GM21723 (cell line): ENCODE results near the gene TFE3.

ENCODE experiments used
- ATAC-seq: cut with Tn5 transposase; IDR thresholded peaks from one replicate; pipeline ENCODE4 v1.9.1; 2021; ENCODE audit warnings: mild to moderate bottlenecking, moderate library complexity; ENCODE audit not compliant: unreplicated experiment

TFE3 gene, protein sequence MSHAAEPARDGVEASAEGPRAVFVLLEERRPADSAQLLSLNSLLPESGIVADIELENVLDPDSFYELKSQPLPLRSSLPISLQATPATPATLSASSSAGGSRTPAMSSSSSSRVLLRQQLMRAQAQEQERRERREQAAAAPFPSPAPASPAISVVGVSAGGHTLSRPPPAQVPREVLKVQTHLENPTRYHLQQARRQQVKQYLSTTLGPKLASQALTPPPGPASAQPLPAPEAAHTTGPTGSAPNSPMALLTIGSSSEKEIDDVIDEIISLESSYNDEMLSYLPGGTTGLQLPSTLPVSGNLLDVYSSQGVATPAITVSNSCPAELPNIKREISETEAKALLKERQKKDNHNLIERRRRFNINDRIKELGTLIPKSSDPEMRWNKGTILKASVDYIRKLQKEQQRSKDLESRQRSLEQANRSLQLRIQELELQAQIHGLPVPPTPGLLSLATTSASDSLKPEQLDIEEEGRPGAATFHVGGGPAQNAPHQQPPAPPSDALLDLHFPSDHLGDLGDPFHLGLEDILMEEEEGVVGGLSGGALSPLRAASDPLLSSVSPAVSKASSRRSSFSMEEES

DNA sequence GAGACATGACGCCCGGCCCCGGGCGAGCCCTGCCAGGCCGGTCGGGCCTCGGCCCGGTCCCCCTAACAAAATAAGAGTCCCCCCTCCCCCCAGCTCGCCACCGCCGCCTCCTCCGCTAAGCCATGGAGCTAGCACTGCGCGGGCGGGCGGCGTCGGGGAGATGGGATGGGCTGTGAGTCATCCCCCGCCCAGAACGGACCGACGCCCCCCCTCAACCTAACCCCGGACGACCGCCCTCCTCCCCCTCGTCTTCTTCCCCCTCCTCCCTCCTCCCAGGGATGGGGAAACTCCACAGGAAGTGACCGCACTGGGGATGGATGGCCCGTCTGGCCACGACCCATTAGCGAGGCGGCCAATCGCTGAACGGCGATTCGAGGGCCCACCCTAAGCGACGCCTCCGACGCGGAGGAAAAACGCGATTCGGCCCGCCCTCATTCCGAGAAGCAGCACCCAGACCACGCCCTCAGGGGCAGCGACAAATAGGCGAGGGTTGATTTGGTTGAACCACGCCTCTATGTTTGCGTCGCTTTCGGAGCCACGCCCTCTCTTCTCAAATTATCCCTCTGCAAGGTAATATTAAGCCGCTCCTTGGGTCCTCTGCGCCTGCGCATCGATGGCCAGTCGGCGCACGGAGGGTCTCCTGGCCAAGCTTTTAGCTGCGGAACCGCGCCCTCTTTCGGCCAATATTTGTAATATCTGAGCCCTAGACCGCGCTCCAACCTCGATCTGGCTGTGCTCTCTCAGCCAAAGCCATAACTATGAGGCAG is at the start of gene TFE3:
Gene TFE3, minus strand, starts transcription at position 138 of the 767 bp plus-strand sequence. Its CDS starts 131 bp downstream, at position 7.
- ATAC-seq = peak; percentile 91

- ATAC-seq = no peak
Observed at GRCh38 chrX:49089553-49089952, 46.4 kb upstream of the TFE3 start.

GRCh38 chrX:49082271-49082871 is 39.2 kb upstream of the TFE3 start:
- ATAC-seq = no peak

- ATAC-seq = peak; percentile 83
Observed at GRCh38 chrX:49079489-49080428, 36.6 kb upstream of the TFE3 start, which contains the start of gene WDR45. WDR45 (minus strand) TSS chrX:49079887; CDS start chrX:49078095, 1,792 bp downstream.

GRCh38 chrX:49077941-49078340 is 34.8 kb upstream of the TFE3 start:
- no peak for ATAC-seq

DNA sequence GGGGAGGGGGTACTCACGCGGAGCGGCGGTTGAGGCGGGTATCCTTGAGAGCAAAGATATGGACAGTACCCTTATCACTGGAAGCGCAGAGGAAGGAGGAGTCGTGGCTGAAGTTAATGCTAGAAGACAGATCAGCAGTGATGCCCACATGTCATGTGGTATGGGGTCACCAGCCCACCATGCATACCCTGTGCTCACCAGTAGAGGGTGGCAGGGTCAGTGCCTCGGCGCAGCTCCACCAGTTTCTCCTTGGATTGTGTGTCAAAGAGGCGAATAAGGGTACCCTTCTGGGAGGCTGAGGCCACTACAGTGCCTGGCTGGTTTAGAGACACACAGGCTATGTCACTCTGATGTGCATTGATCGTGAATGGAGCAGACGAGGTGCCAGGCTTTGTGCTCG is 32.2 kb upstream of the TFE3 start:
- ATAC-seq = no peak

DNA sequence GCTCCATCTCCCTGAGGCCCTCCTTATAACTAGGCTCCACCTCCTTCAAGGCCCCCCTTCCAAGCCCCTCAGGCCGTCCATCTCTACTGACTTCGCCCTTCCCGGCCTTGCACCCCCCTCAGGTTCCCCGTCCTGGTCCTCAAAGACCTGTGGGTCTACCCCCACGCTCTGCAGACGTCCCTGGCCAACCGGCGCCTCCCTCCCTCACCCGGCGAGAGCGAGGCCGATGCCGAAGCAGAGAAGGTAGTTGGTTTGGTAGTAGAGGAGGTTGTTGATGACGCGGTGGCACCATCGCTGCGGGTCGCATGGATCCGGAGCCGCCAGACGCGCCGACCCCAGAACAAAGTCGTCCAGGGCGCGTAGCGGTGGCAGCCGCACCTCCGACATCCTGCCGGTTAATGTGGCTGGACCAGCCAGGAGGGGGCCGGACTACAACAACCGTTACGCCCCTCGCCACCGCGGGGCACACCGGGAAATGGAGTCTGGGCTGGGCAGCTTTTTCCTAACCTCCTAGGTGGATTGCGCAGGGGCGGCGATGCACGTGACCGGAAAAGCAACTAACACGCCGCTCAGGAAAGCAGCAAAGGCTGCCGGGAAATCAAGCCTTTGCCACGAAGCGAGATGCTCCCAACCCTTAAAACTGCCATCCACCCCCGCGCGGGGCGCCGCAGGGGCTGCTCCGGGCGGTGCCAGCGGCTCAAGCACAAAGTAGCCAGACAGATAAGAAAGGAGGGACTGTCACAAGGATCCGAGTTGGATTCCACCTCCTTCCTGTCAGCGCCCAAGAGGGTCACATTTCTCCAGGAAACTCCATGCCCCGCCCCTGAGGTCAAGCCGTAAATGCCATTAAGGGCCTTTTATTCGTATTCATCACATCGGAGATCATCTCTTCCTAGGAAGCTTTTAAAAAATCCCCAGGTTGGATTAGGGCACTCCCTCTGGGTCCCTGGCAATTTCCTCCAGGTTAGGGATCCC is 30.7 kb upstream of the TFE3 start, which contains the start of gene PRAF2:
Gene PRAF2, minus strand, starts transcription at position 402 of the 975 bp plus-strand sequence. Its CDS starts 15 bp downstream, at position 387.
- peak; percentile 91 for ATAC-seq

GRCh38 chrX:49072712-49073095 is 29.5 kb upstream of the TFE3 start:
- ATAC-seq = no peak

DNA sequence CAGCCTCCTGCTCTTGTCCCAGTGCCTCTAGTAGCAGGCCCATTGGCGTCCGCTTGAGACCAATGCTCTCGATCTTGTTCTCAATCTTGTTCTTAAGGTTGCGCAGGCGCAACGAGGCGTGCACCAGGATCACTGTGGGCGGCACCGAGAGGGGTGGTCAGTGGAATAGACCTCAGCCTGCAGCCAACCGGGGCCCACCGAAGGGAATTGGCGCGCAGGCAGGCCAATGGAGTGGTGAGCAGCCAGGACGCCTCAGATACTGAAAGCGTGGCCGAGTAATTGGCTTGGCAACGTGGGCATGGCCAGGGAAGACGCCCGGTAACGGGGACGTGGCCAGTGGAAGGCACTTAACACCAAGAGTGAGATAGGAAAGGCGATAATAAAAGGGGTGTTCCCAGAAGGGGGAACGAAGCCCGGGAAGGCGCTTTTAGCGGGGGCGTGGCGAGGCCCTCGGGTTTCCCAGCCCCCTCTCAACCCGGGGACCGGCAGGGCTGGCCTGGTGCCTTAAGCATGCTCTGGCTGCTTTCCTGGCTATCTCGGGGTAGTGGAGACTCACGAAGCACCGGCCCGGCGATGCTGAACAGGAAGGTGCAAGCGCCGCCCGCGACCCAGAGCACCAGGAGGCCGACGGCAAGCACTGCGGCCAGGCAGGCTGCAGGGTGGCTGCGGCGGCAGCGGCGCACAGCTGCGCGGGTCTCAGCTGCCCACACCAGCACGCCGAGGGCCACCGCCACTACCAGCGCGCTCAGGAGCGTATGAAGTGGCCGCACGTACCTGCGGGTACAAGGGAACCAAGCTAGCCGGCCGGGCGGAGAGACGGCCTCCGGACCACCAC is 28.9 kb upstream of the TFE3 start:
- no peak for ATAC-seq

- no peak for ATAC-seq
Observed at GRCh38 chrX:49070988-49071387, 27.8 kb upstream of the TFE3 start.

- no peak for ATAC-seq
Observed at GRCh38 chrX:49069038-49069437, 25.9 kb upstream of the TFE3 start.

- no peak for ATAC-seq
Observed at GRCh38 chrX:49067285-49068120, 24.3 kb upstream of the TFE3 start.

GRCh38 chrX:49066690-49067089 is 23.5 kb upstream of the TFE3 start:
- ATAC-seq = no peak

GRCh38 chrX:49066278-49066677 is 23.1 kb upstream of the TFE3 start:
- ATAC-seq = no peak

DNA sequence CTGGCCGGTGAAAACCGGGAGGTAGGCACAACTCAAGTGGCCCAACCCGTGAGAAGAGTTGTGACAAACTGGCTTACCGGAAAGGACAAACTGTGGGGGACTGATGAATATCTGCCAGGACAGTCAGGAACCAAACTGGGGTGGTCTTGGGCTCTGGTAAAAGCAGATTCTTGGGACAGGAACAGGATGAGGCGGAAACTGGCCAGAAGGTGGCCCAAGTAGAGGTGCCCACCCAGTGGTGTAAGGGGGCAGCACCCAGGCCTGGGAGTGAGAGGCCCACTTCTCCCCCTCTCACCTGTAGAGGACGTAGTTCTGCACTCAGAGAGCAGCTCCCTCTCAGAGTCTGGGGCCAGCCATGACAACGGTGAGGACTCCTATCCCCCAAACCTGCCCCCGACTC is 21.6 kb upstream of the TFE3 start:
- no peak for ATAC-seq

GRCh38 chrX:49064303-49064702 is 21.1 kb upstream of the TFE3 start:
- no peak for ATAC-seq

DNA sequence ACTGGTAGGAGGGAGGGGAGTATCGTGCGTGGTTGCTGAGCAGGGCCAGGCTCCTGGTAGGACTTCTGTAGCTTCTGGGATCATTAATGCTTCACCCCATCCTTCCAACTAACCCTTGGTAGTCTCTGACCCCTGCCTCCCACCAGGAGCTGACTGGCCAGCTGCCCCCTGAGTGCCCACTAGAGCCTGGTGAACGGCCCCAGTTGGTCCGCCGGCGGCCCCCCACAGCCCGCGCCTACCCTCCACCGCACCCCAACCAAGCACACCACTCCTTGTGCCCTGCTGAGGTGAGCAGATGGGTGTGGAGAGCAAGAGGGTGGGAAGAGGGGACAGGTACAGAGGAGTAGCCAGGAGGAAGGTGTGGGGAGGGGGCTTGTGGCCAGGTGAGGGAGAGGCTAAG is 20.6 kb upstream of the TFE3 start:
- ATAC-seq = no peak
